ENCODE measurements around the gene TCAIM. TPM values are rescaled to one million over a fixed set of nuclear protein-coding genes. Genes with fewer than 3 reads are reported as not detected.
"Not testable (repeated sequence)": the region's sequence is repeated elsewhere in the genome, so short reads cannot be mapped to it uniquely, and the experiment has no call there.

The TCAIM gene
- total and polyA plus RNA-seq, 7 experiments from 2014 or later: 7.7 to 19.8 (median 15.7) TPM

DNA sequence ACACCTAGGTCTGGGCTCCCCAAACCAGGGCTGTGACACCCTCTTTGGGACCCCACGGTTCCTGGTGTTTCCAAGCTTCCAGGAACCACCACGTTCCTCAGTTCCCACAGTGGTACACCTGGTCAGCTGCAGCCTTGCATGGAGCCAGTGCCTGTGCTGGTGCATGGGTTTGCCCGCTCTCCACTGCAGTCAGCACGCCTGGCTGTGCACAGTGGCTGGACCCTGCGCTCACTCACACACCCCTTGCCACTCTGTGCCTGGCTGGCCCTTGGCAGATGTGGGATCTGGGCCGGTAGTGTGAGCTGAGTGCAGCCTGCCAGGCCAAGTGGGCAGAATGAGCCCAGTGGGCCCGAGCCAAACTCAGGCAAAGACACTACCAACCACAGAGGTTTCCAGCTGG, 48.8 kb downstream of the TCAIM start:
- Mint-ChIP-seq H3K4me1 (no peaks in the 10 kb centered on the region), H3K27ac (no peak overlapping the region), H3K27me3 (no peaks in the 10 kb centered on the region), H3K36me3 (peaks cover 2 to 19% (median 14%) of the 10 kb centered on the region in 5 donors), H3K4me3 (no peak overlapping the region), H3K9me3 (peaks cover 3 to 33% (median 9%) of the 10 kb centered on the region in 11 donors)
- Histone ChIP-seq H3K36me3 (ENCODE audit: control insufficient read depth in 2 of 3, insufficient read depth in 3 of 3, low read length in 3 of 3) (peaks cover 0 to 4% (median 0%) of the 10 kb centered on the region in 3 experiments), H3K4me3 (ENCODE audit: low read length) (no peak overlapping the region), H3K27ac (ENCODE audit: low read depth, low read length) (no peak overlapping the region), H3K4me1 (ENCODE audit: control insufficient read depth in 2 of 2, insufficient read depth in 2 of 2, low read length in 2 of 2) (no peaks in the 10 kb centered on the region), H3K9me3 (ENCODE audit: control insufficient read depth in 2 of 3, low read length in 3 of 3) (peaks cover 0 to 15% (median 0%) of the 10 kb centered on the region in 3 experiments), H3K27me3 (ENCODE audit: control insufficient read depth in 2 of 2, insufficient read depth in 2 of 2, low read length in 2 of 2) (no peaks in the 10 kb centered on the region)
- POLR2A ChIA-PET: no interaction called here
- DNase-seq: no peak
- CTCF ChIA-PET: no interaction called here
- ATAC-seq: no peak
- intact Hi-C loops (cut with micrococcal nuclease): no loop called here

DNA sequence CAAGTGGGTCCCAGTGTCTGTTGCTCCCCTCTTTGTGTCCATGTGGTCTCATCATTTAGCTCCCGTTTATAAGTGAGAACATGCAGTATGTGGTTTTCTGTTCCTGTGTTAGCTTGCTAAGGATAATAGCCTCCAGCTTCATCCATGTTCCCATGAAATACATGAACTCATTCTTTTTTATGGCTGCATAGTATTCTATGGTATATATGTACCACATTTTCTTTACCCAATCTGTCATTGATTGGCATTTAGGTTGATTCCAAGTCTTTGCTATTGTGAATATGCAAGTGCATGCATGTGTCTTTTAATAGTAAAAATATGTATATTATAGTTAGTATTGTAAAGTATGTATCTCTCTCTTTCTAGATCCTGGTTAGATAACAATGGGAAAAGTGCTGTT, 53.9 kb downstream of the TCAIM start:
- no peak overlapping the region for H3K4me3 Mint-ChIP-seq
- no peak overlapping the region for H3K4me3 ChIP-seq (ENCODE audit: low read length)
- no peaks in the 10 kb centered on the region for H3K27me3 Mint-ChIP-seq
- intact Hi-C loops (cut with micrococcal nuclease): no loop called here
- H3K36me3 Mint-ChIP-seq: peaks cover 3 to 22% (median 13%) of the 10 kb centered on the region in 5 donors
- no peaks in the 10 kb centered on the region for H3K36me3 ChIP-seq (ENCODE audit: control insufficient read depth in 2 of 3, insufficient read depth in 3 of 3, low read length in 3 of 3)
- no peak overlapping the region for H3K27ac ChIP-seq (ENCODE audit: low read depth, low read length)
- H3K4me1 ChIP-seq (ENCODE audit: control insufficient read depth in 2 of 2, insufficient read depth in 2 of 2, low read length in 2 of 2): no peaks in the 10 kb centered on the region
- POLR2A ChIA-PET: no interaction called here
- H3K4me1 Mint-ChIP-seq: no peaks in the 10 kb centered on the region
- H3K9me3 Mint-ChIP-seq: peaks cover 0 to 5% (median 3%) of the 10 kb centered on the region in 11 donors
- H3K27me3 ChIP-seq (ENCODE audit: control insufficient read depth in 2 of 2, insufficient read depth in 2 of 2, low read length in 2 of 2): no peaks in the 10 kb centered on the region
- DNase-seq (no peak), ATAC-seq (no peak)
- no peak overlapping the region for H3K27ac Mint-ChIP-seq
- peaks cover 0 to 1% (median 0%) of the 10 kb centered on the region in 3 experiments for H3K9me3 ChIP-seq (ENCODE audit: control insufficient read depth in 2 of 3, low read length in 3 of 3)
- CTCF ChIA-PET: no interaction called here

DNA sequence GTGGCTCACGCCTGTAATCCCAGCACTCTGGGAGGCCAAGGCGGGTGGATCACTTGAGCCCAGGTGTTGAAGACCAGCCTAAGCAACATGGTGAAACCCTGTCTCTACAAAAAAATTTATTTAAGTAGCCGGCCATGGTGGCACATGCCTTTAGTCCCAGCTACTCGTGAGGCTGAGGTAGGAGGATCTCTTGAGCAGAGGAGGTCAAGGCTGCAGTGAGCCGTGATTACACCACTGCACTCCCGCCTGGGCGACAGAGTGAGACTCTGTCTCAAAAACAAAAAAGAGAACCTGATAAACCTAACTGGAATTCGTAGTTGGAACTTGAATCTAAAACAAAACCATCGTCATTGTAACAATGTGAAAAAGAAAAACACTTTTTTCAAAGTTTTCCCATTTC, 57.1 kb downstream of the TCAIM start:
- Mint-ChIP-seq H3K27me3 (no peaks in the 10 kb centered on the region), H3K4me3 (no peak overlapping the region), H3K27ac (no peak overlapping the region), H3K36me3 (peaks cover 4 to 34% (median 14%) of the 10 kb centered on the region in 5 donors), H3K9me3 (peaks cover 0 to 5% (median 0%) of the 10 kb centered on the region in 11 donors), H3K4me1 (no peaks in the 10 kb centered on the region)
- H3K4me3 ChIP-seq (ENCODE audit: low read length): no peak overlapping the region
- ChIA-PET POLR2A (no interaction called here), CTCF (no interaction called here)
- intact Hi-C loops (cut with micrococcal nuclease): no loop called here
- H3K4me1 ChIP-seq (ENCODE audit: control insufficient read depth in 2 of 2, insufficient read depth in 2 of 2, low read length in 2 of 2): no peaks in the 10 kb centered on the region
- no peaks in the 10 kb centered on the region for H3K9me3 ChIP-seq (ENCODE audit: control insufficient read depth in 2 of 3, low read length in 3 of 3)
- no peaks in the 10 kb centered on the region for H3K27me3 ChIP-seq (ENCODE audit: control insufficient read depth in 2 of 2, insufficient read depth in 2 of 2, low read length in 2 of 2)
- DNase-seq: no peak
- no peak for ATAC-seq
- no peaks in the 10 kb centered on the region for H3K36me3 ChIP-seq (ENCODE audit: control insufficient read depth in 2 of 3, insufficient read depth in 3 of 3, low read length in 3 of 3)
- H3K27ac ChIP-seq (ENCODE audit: low read depth, low read length): no peak overlapping the region

DNA sequence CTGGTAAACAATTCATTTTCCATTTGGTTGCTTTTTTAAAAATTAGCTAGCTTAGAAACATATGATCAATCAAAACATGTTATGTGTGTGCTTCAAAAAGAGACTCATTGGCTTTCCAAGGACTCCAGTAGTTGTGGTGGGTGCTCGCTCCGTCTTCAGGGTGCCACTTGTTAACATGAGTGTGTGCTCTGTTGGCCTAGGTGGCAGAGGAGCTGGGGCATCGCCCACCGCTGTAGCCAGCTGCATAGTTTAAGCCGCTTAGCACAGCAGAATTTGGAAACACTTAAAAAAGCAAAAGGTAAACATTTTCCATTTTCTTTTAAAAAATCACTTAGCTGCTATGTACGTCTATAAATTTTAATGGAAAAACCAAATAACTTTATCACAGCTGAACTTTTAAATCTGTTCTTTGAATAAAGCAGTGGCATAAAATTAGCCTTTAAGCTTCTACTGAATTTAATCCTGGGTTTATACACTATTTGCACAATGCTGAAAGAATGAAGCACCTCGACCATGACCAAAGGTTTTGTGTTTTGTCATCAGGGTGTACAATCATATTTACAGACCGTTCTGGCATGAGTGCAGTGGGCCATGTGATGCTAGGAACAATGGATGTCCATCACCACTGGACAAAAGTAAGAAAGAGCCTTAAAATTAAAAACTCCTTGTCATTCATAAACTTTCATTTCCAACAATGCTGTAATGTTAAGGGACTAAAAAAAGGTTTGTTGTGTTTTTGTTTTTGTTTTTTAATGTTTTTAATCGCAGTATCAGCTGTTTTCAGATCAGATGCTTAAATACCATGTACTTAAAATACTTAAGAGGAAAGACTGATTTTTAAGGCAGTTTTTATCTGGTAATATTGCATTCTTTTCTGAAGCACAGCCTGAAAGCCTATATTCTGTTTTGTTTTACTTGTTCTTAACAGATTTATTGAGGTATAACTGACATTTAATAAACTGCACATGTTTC, 57.9 kb downstream of the TCAIM start:
- Histone ChIP-seq H3K4me3 (ENCODE audit: low read length) (no peak overlapping the region), H3K27ac (ENCODE audit: low read depth, low read length) (no peak overlapping the region), H3K9me3 (ENCODE audit: control insufficient read depth in 2 of 3, low read length in 3 of 3) (no peaks in the 10 kb centered on the region), H3K36me3 (ENCODE audit: control insufficient read depth in 2 of 3, insufficient read depth in 3 of 3, low read length in 3 of 3) (no peaks in the 10 kb centered on the region), H3K27me3 (ENCODE audit: control insufficient read depth in 2 of 2, insufficient read depth in 2 of 2, low read length in 2 of 2) (no peaks in the 10 kb centered on the region), H3K4me1 (ENCODE audit: control insufficient read depth in 2 of 2, insufficient read depth in 2 of 2, low read length in 2 of 2) (no peaks in the 10 kb centered on the region)
- H3K27ac Mint-ChIP-seq: no peak overlapping the region
- peaks cover 3 to 37% (median 17%) of the 10 kb centered on the region in 5 donors for H3K36me3 Mint-ChIP-seq
- H3K4me3 Mint-ChIP-seq: no peak overlapping the region
- no peak for ATAC-seq
- no peaks in the 10 kb centered on the region for H3K27me3 Mint-ChIP-seq
- peaks cover 0 to 5% (median 0%) of the 10 kb centered on the region in 11 donors for H3K9me3 Mint-ChIP-seq
- CTCF ChIA-PET: no interaction called here
- POLR2A ChIA-PET: no interaction called here
- DNase-seq: no peak
- no peaks in the 10 kb centered on the region for H3K4me1 Mint-ChIP-seq
- intact Hi-C loops (cut with micrococcal nuclease): no loop called here

DNA sequence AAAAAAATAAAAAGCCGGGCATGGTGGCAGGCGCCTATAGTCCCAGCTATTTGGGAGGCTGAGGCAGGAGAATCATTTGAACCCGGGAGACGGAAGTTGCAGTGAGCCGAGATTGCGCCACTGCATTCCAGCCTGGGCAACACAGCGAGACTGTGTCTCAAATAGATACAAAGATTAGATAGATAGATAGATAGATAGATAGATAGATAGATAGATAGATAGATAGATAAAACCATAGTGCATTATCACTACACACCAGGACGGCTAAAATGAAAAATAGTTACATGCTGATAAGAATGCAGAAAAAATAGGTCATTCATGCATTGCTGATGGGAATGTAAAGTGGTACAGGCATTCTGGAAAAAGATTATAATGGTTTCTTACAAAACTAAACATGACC, 59.7 kb downstream of the TCAIM start:
- H3K4me1 Mint-ChIP-seq; H3K27ac Mint-ChIP-seq; H3K4me1 ChIP-seq (ENCODE audit: control insufficient read depth in 2 of 2, insufficient read depth in 2 of 2, low read length in 2 of 2); H3K27ac ChIP-seq (ENCODE audit: low read depth, low read length); DNase-seq; H3K36me3 ChIP-seq (ENCODE audit: control insufficient read depth in 2 of 3, insufficient read depth in 3 of 3, low read length in 3 of 3); H3K27me3 Mint-ChIP-seq; H3K27me3 ChIP-seq (ENCODE audit: control insufficient read depth in 2 of 2, insufficient read depth in 2 of 2, low read length in 2 of 2); H3K9me3 Mint-ChIP-seq; H3K4me3 ChIP-seq (ENCODE audit: low read length); CTCF ChIA-PET; intact Hi-C loops (cut with micrococcal nuclease); ATAC-seq; POLR2A ChIA-PET; H3K4me3 Mint-ChIP-seq; H3K9me3 ChIP-seq (ENCODE audit: control insufficient read depth in 2 of 3, low read length in 3 of 3): not testable (repeated sequence)
- peaks cover 1 to 39% (median 10%) of the 10 kb centered on the region in 5 donors for H3K36me3 Mint-ChIP-seq

DNA sequence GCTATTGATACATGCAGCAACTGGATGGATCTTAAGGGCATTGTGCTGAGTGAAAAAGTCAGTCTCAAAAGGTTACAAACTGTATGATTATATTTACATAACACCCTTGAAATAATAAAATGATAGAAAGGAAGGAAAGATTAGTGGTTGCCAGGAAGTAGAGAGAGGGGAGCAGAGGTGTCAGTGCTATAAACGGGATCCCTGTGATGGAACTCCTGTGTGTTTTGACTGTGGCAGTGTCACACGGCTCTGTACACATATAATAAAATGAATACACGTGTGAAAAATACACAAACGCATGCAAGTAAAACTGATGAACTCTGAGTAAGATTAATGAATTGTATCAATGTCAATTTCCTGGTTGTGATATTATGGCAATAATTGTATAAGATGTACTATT, 60.3 kb downstream of the TCAIM start:
- H3K4me1 ChIP-seq (ENCODE audit: control insufficient read depth in 2 of 2, insufficient read depth in 2 of 2, low read length in 2 of 2): no peaks in the 10 kb centered on the region
- ATAC-seq (no peak), DNase-seq (no peak)
- H3K27me3 ChIP-seq (ENCODE audit: control insufficient read depth in 2 of 2, insufficient read depth in 2 of 2, low read length in 2 of 2): no peaks in the 10 kb centered on the region
- intact Hi-C loops (cut with micrococcal nuclease): no loop called here
- no peaks in the 10 kb centered on the region for H3K27me3 Mint-ChIP-seq
- H3K9me3 ChIP-seq (ENCODE audit: control insufficient read depth in 2 of 3, low read length in 3 of 3): no peaks in the 10 kb centered on the region
- CTCF ChIA-PET: no interaction called here
- H3K36me3 Mint-ChIP-seq: peaks cover 1 to 45% (median 10%) of the 10 kb centered on the region in 5 donors
- POLR2A ChIA-PET: no interaction called here
- no peak overlapping the region for H3K4me3 Mint-ChIP-seq
- H3K4me1 Mint-ChIP-seq: no peaks in the 10 kb centered on the region
- no peak overlapping the region for H3K4me3 ChIP-seq (ENCODE audit: low read length)
- no peaks in the 10 kb centered on the region for H3K9me3 Mint-ChIP-seq
- H3K27ac Mint-ChIP-seq: no peak overlapping the region
- no peaks in the 10 kb centered on the region for H3K36me3 ChIP-seq (ENCODE audit: control insufficient read depth in 2 of 3, insufficient read depth in 3 of 3, low read length in 3 of 3)
- H3K27ac ChIP-seq (ENCODE audit: low read depth, low read length): no peak overlapping the region

DNA sequence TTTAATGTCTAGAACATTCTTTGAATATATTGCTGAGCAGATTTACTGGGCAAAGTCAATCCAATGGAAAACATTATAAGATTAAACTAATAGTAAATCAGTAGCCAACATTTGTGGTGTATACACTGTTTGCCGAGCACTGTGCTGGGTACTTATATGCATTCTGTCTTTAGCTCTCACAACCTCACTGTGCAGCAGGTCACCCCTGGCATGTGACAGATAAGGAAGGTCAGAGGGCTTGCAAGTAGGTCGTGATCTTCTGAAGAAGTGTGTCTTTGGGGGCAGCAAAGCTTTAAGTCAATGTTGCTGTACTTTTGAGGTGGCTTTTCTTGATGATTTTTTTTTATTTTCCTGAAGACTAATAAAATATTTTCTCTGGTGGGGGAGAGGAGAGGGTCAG, 62.2 kb downstream of the TCAIM start:
- H3K27me3 Mint-ChIP-seq: no peaks in the 10 kb centered on the region
- CTCF ChIA-PET: no interaction called here
- H3K4me1 ChIP-seq (ENCODE audit: control insufficient read depth in 2 of 2, insufficient read depth in 2 of 2, low read length in 2 of 2): no peaks in the 10 kb centered on the region
- no peaks in the 10 kb centered on the region for H3K27me3 ChIP-seq (ENCODE audit: control insufficient read depth in 2 of 2, insufficient read depth in 2 of 2, low read length in 2 of 2)
- intact Hi-C loops (cut with micrococcal nuclease): no loop called here
- no peaks in the 10 kb centered on the region for H3K36me3 ChIP-seq (ENCODE audit: control insufficient read depth in 2 of 3, insufficient read depth in 3 of 3, low read length in 3 of 3)
- H3K4me3 Mint-ChIP-seq: no peak overlapping the region
- DNase-seq (no peak), ATAC-seq (no peak)
- no peaks in the 10 kb centered on the region for H3K4me1 Mint-ChIP-seq
- H3K9me3 Mint-ChIP-seq: no peaks in the 10 kb centered on the region
- H3K27ac Mint-ChIP-seq: no peak overlapping the region
- POLR2A ChIA-PET: no interaction called here
- no peak overlapping the region for H3K27ac ChIP-seq (ENCODE audit: low read depth, low read length)
- no peaks in the 10 kb centered on the region for H3K9me3 ChIP-seq (ENCODE audit: control insufficient read depth in 2 of 3, low read length in 3 of 3)
- peaks cover 1 to 49% (median 10%) of the 10 kb centered on the region in 5 donors for H3K36me3 Mint-ChIP-seq
- no peak overlapping the region for H3K4me3 ChIP-seq (ENCODE audit: low read length)
